Panc1 (cell line): Measurements from ENCODE around the gene ARL2BP. TPM values are rescaled to one million over a fixed set of nuclear protein-coding genes. Genes with fewer than 3 reads are reported as not detected.

ENCODE experiments used
- ATAC-seq: fragments of 200-7000 bp; cut with Tn5 transposase; 2 replicates; pipeline ENCODE4 v1.9.1; 2020; ENCODE audit warnings: mild to moderate bottlenecking, moderate library complexity
- BruUV-seq: library from RNA; stranded (reverse); fragments of 400-500 nt; replicated peaks from 2 replicates; lab custom pipeline; 2021; lab: Mats Ljungman, UMichigan
- CTCF ChIA-PET: fragments of 300-600 bp; sonication (Branson Sonifier 250); formaldehyde crosslinking; loops from one replicate; lab custom pipeline; 2022; ENCODE audit warnings: antibody characterized with exemption; lab: Charles Lee
- POLR2A ChIA-PET: fragments of 300-600 bp; sonication (Branson Sonifier 250); formaldehyde crosslinking; loops from one replicate; lab custom pipeline; 2022; ENCODE audit warnings: antibody characterized with exemption; lab: Charles Lee
- DNase-seq: peaks from one replicate; pipeline ENCODE4 v3.0.0-alpha.2; 2010; ENCODE audit warnings: low read depth, low spot score
- H3K27ac ChIP-seq: 2 replicates; pipeline ENCODE4 v1.5.1; 2011; ENCODE audit warnings: mild to moderate bottlenecking, low read length, inconsistent platforms
- H3K27me3 ChIP-seq: fragments of 200-500 bp; sonication (Bioruptor generic); 2 replicates; pipeline ENCODE4 v1.6.0; 2014; ENCODE audit warnings: low read length, inconsistent platforms; ENCODE audit not compliant: control insufficient read depth, insufficient read depth
- H3K36me3 ChIP-seq: fragments of 200-500 bp; sonication (Bioruptor generic); 2 replicates; pipeline ENCODE4 v1.5.1; 2014; ENCODE audit warnings: inconsistent platforms, mild to moderate bottlenecking, low read length, moderate library complexity; ENCODE audit not compliant: control insufficient read depth, insufficient read depth
- H3K4me1 ChIP-seq: 2 replicates; pipeline ENCODE4 v1.5.1; 2011; ENCODE audit warnings: inconsistent platforms, mild to moderate bottlenecking, low read length, moderate library complexity; ENCODE audit not compliant: control insufficient read depth, insufficient read depth
- H3K4me3 ChIP-seq, 2 experiments: 2 replicates each; pipeline ENCODE4 v1.5.1; 2011 to 2012; ENCODE audit warnings: low read depth in 2 of 2, low read length in 2 of 2, mild to moderate bottlenecking in 2 of 2, inconsistent platforms in 1 of 2, moderate library complexity in 1 of 2
- H3K9me3 ChIP-seq: fragments of 200-500 bp; sonication (Bioruptor generic); 2 replicates; pipeline ENCODE4 v1.5.1; 2014; ENCODE audit warnings: low read depth, mild to moderate bottlenecking, inconsistent platforms, low read length, moderate library complexity; ENCODE audit not compliant: control insufficient read depth, insufficient read depth
- POLR2AphosphoS5 ChIP-seq: IDR thresholded peaks from 2 replicates; pipeline ENCODE4 v1.6.1; 2012; ENCODE audit warnings: mild to moderate bottlenecking, low read depth, low read length, moderate library complexity
- SIN3A ChIP-seq: IDR thresholded peaks from 2 replicates; pipeline ENCODE4 v1.6.1; 2012; ENCODE audit warnings: low read depth, mild to moderate bottlenecking, low read length, moderate library complexity, borderline replicate concordance; ENCODE audit not compliant: insufficient read depth
- TCF7L2 ChIP-seq: IDR thresholded peaks from 2 replicates; pipeline ENCODE4 v1.6.1; 2011; ENCODE audit warnings: mild to moderate bottlenecking, low read depth, low read length, inconsistent platforms
- in situ Hi-C: cut with HindIII; loops from 2 replicates; pipeline ENCODE4 v1.10.0; 2016; ENCODE audit warnings: low sequenced_read_pairs, low pct_unique_long_range_greater_than_20kb
- intact Hi-C: fragments of 100-400 bp; cut with micrococcal nuclease; formaldehyde crosslinking; loops from one replicate; pipeline ENCODE4 v1.10.0; 2022; ENCODE audit not compliant: unreplicated experiment
- total RNA-seq: library from RNA; stranded (reverse); gene quantifications from one replicate; pipeline ENCODE4 v1.2.1, GENCODE V29; 2021; ENCODE audit not compliant: unreplicated experiment
- TF ChIP-seq, protein P1 (sequence below): fragments of 450-650 bp; IDR thresholded peaks from 2 replicates; pipeline ENCODE4 v1.5.1; 2017; ENCODE audit warnings: mild to moderate bottlenecking
- TF ChIP-seq, protein P2 (sequence below), 2 experiments: IDR thresholded peaks; 2 replicates each; pipeline ENCODE4 v1.6.1; 2011 to 2012; ENCODE audit warnings: low read depth in 2 of 2, control low read depth in 1 of 2, low read length in 1 of 2, mild to moderate bottlenecking in 1 of 2, moderate library complexity in 1 of 2; ENCODE audit not compliant: insufficient read depth in 1 of 2

The ARL2BP gene
- total RNA-seq, 1 experiment from 2014 or later: 47.7 TPM

DNA sequence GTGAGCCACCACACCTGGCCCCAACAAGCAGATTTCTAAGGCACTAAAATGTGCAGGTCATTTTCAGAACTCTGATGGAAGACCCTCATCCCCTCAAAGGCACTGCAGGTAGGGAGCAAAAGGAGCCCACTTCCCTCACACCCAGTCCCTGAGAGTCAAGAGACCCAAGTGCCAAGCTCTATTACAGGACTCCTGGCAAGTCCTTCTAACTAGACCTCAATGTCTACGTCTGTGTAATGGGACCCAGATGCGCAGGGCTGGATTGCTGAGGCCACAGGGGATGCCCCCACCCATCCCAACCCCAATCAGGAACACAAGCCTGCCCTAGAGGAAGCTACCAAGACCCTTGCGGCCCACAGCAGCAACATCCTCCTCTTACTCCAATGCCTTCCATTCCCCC, 36.7 kb downstream of the ARL2BP start:
- H3K4me3 ChIP-seq: no peak overlapping the region
- ATAC-seq (no peak), DNase-seq (no peak)
- intact Hi-C loops (no loop called here), in situ Hi-C loops (no loop called here)
- BruUV-seq: no TSS peak
- H3K27ac ChIP-seq: no peak overlapping the region
- no peaks in the 10 kb centered on the region for H3K27me3 ChIP-seq
- H3K36me3 ChIP-seq: no peaks in the 10 kb centered on the region
- H3K4me1 ChIP-seq: no peaks in the 10 kb centered on the region
- TF ChIP-seq SIN3A: no peak
- TF ChIP-seq TCF7L2: no peak
- no peak for TF ChIP-seq POLR2AphosphoS5
- TF ChIP-seq, protein P1, sequence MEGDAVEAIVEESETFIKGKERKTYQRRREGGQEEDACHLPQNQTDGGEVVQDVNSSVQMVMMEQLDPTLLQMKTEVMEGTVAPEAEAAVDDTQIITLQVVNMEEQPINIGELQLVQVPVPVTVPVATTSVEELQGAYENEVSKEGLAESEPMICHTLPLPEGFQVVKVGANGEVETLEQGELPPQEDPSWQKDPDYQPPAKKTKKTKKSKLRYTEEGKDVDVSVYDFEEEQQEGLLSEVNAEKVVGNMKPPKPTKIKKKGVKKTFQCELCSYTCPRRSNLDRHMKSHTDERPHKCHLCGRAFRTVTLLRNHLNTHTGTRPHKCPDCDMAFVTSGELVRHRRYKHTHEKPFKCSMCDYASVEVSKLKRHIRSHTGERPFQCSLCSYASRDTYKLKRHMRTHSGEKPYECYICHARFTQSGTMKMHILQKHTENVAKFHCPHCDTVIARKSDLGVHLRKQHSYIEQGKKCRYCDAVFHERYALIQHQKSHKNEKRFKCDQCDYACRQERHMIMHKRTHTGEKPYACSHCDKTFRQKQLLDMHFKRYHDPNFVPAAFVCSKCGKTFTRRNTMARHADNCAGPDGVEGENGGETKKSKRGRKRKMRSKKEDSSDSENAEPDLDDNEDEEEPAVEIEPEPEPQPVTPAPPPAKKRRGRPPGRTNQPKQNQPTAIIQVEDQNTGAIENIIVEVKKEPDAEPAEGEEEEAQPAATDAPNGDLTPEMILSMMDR: no peak
- TF ChIP-seq, protein P2, sequence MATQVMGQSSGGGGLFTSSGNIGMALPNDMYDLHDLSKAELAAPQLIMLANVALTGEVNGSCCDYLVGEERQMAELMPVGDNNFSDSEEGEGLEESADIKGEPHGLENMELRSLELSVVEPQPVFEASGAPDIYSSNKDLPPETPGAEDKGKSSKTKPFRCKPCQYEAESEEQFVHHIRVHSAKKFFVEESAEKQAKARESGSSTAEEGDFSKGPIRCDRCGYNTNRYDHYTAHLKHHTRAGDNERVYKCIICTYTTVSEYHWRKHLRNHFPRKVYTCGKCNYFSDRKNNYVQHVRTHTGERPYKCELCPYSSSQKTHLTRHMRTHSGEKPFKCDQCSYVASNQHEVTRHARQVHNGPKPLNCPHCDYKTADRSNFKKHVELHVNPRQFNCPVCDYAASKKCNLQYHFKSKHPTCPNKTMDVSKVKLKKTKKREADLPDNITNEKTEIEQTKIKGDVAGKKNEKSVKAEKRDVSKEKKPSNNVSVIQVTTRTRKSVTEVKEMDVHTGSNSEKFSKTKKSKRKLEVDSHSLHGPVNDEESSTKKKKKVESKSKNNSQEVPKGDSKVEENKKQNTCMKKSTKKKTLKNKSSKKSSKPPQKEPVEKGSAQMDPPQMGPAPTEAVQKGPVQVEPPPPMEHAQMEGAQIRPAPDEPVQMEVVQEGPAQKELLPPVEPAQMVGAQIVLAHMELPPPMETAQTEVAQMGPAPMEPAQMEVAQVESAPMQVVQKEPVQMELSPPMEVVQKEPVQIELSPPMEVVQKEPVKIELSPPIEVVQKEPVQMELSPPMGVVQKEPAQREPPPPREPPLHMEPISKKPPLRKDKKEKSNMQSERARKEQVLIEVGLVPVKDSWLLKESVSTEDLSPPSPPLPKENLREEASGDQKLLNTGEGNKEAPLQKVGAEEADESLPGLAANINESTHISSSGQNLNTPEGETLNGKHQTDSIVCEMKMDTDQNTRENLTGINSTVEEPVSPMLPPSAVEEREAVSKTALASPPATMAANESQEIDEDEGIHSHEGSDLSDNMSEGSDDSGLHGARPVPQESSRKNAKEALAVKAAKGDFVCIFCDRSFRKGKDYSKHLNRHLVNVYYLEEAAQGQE (IDR thresholded peaks at IDR 0.05; ENCODE audit: insufficient read depth in 1 of 2, low read depth in 2 of 2, low read length in 1 of 2): no peak
- ChIA-PET POLR2A (no interaction called here), CTCF (no interaction called here)
- no peaks in the 10 kb centered on the region for H3K9me3 ChIP-seq

DNA sequence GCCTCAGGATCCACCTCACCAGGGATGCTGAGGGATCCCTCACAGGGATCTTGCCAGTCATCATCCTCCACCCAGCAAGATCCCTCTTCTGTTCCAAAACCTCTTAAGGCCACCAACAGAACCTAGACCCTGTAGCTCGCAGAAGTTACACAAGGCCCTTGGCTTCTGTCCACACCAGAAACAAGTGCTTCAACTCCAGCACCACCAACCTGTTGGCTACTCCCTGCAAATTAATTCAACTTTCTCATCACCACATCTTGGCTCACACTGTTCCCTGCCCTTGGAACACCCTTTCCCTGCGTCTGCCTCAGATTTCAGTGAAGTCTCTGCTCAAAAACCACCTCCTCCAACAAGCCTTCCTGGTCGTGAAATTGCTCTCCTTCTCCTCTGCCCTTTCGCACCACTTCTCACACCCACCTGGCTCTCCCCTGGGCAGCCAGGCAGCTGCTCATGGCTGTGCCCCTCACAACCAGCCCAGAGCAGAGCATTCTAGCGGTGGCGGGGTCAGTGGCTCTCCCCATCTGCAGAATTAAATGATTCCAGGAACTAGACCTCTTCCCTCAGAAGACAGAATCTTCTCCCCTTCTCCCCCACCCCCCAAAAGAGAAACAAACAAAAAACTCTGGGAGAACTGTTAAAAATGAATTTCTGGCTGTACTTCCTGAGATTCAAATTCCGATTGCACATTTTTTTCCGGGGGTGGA, 37.6 kb downstream of the ARL2BP start:
- Histone ChIP-seq H3K9me3 (no peaks in the 10 kb centered on the region), H3K27me3 (no peaks in the 10 kb centered on the region), H3K27ac (no peak overlapping the region), H3K4me3 (no peak overlapping the region), H3K36me3 (no peaks in the 10 kb centered on the region), H3K4me1 (no peaks in the 10 kb centered on the region)
- TF ChIP-seq, protein P1: no peak
- no peak for TF ChIP-seq POLR2AphosphoS5
- no peak for TF ChIP-seq TCF7L2
- TF ChIP-seq, protein P2 (IDR thresholded peaks at IDR 0.05; ENCODE audit: insufficient read depth in 1 of 2, low read depth in 2 of 2, low read length in 1 of 2): no peak
- TF ChIP-seq SIN3A: no peak
- intact Hi-C loops: no loop called here
- DNase-seq: no peak
- no peak for ATAC-seq
- in situ Hi-C loops: no loop called here
- no TSS peak for BruUV-seq
- CTCF ChIA-PET: no interaction called here
- POLR2A ChIA-PET: no interaction called here
